ENCODE measurements around the gene OTOGL. TPM values are rescaled to one million over a fixed set of nuclear protein-coding genes. Genes with fewer than 3 reads are reported as not detected.

Gene OTOGL
- total RNA-seq, 5 donors from 2014 or later (not counting 1 experiment from before 2014, with no cell fraction given): not detected

GRCh38 chr12:80157645-80158044 is 58.3 kb downstream of the OTOGL start:
- ChIA-PET POLR2A (no interaction called here), CTCF (no interaction called here)
- Histone ChIP-seq H3K27me3 (replicated peaks in 1 of 2; ENCODE audit: control insufficient read depth in 2 of 2, extremely low read depth in 1 of 2, insufficient read depth in 2 of 2, low read length in 1 of 2) (no peaks in the 10 kb centered on the region), H3K9me3 (no peaks in the 10 kb centered on the region), H3K36me3 (ENCODE audit: control insufficient read depth in 2 of 2, extremely low read depth in 1 of 2, insufficient read depth in 1 of 2, low read length in 1 of 2) (no peaks in the 10 kb centered on the region), H3K4me1 (ENCODE audit: control insufficient read depth in 1 of 2, extremely low read depth in 1 of 2, insufficient read depth in 2 of 2, low read length in 2 of 2) (no peaks in the 10 kb centered on the region), H3K4me3 (ENCODE audit: control insufficient read depth in 1 of 2, extremely low read depth in 1 of 2, low read length in 1 of 2) (no peak overlapping the region), H3K27ac (ENCODE audit: low read length) (no peak overlapping the region)
- Mint-ChIP-seq H3K4me3 (no peak overlapping the region), H3K27me3 (peaks cover 5 to 14% of the 10 kb centered on the region in 2 donors), H3K4me1 (peaks cover 0 to 7% (median 0%) of the 10 kb centered on the region in 3 donors), H3K36me3 (no peaks in the 10 kb centered on the region), H3K27ac (no peak overlapping the region), H3K9me3 (no peaks in the 10 kb centered on the region)
- ATAC-seq (replicated peaks in 1 of 4) (no peak), DNase-seq (no peak)
- no CpG with 5 or more reads among the region's 2 CpGs for WGBS (ENCODE audit: insufficient coverage)

GRCh38 chr12:80161612-80162011 is 62.3 kb downstream of the OTOGL start:
- H3K4me3 ChIP-seq (ENCODE audit: control insufficient read depth in 1 of 2, extremely low read depth in 1 of 2, low read length in 1 of 2): no peak overlapping the region
- H3K27ac ChIP-seq (ENCODE audit: low read length): no peak overlapping the region
- Mint-ChIP-seq H3K27ac (no peak overlapping the region), H3K4me1 (no peaks in the 10 kb centered on the region), H3K4me3 (no peak overlapping the region), H3K36me3 (no peaks in the 10 kb centered on the region), H3K9me3 (peaks cover 0 to 3% (median 0%) of the 10 kb centered on the region in 3 donors), H3K27me3 (peaks cover 7 to 14% of the 10 kb centered on the region in 2 donors)
- H3K36me3 ChIP-seq (ENCODE audit: control insufficient read depth in 2 of 2, extremely low read depth in 1 of 2, insufficient read depth in 1 of 2, low read length in 1 of 2): no peaks in the 10 kb centered on the region
- no peak for ATAC-seq (replicated peaks in 1 of 4)
- WGBS (ENCODE audit: insufficient coverage): 100% methylated on average over 2 of the region's 4 CpGs
- DNase-seq: no peak
- ChIA-PET POLR2A (no interaction called here), CTCF (no interaction called here)
- no peaks in the 10 kb centered on the region for H3K27me3 ChIP-seq (replicated peaks in 1 of 2; ENCODE audit: control insufficient read depth in 2 of 2, extremely low read depth in 1 of 2, insufficient read depth in 2 of 2, low read length in 1 of 2)
- H3K9me3 ChIP-seq: no peaks in the 10 kb centered on the region
- no peaks in the 10 kb centered on the region for H3K4me1 ChIP-seq (ENCODE audit: control insufficient read depth in 1 of 2, extremely low read depth in 1 of 2, insufficient read depth in 2 of 2, low read length in 2 of 2)

GRCh38 chr12:80162177-80162576 is 62.8 kb downstream of the OTOGL start:
- ChIA-PET CTCF (no interaction called here), POLR2A (no interaction called here)
- no peak overlapping the region for H3K4me3 ChIP-seq (ENCODE audit: control insufficient read depth in 1 of 2, extremely low read depth in 1 of 2, low read length in 1 of 2)
- Mint-ChIP-seq H3K4me1 (no peaks in the 10 kb centered on the region), H3K9me3 (peaks cover 0 to 3% (median 0%) of the 10 kb centered on the region in 3 donors), H3K27ac (no peak overlapping the region), H3K36me3 (no peaks in the 10 kb centered on the region), H3K27me3 (peaks cover 7 to 14% of the 10 kb centered on the region in 2 donors), H3K4me3 (no peak overlapping the region)
- ATAC-seq (replicated peaks in 1 of 4) (no peak), DNase-seq (no peak)
- H3K4me1 ChIP-seq (ENCODE audit: control insufficient read depth in 1 of 2, extremely low read depth in 1 of 2, insufficient read depth in 2 of 2, low read length in 2 of 2): no peaks in the 10 kb centered on the region
- no peak overlapping the region for H3K27ac ChIP-seq (ENCODE audit: low read length)
- no peaks in the 10 kb centered on the region for H3K36me3 ChIP-seq (ENCODE audit: control insufficient read depth in 2 of 2, extremely low read depth in 1 of 2, insufficient read depth in 1 of 2, low read length in 1 of 2)
- WGBS (ENCODE audit: insufficient coverage): no CpG with 5 or more reads among the region's 2 CpGs
- no peaks in the 10 kb centered on the region for H3K27me3 ChIP-seq (replicated peaks in 1 of 2; ENCODE audit: control insufficient read depth in 2 of 2, extremely low read depth in 1 of 2, insufficient read depth in 2 of 2, low read length in 1 of 2)
- H3K9me3 ChIP-seq: no peaks in the 10 kb centered on the region

- ATAC-seq (replicated peaks in 1 of 4): no peak
- H3K9me3 Mint-ChIP-seq: peaks cover 0 to 3% (median 0%) of the 10 kb centered on the region in 3 donors
- Histone ChIP-seq H3K4me1 (ENCODE audit: control insufficient read depth in 1 of 2, extremely low read depth in 1 of 2, insufficient read depth in 2 of 2, low read length in 2 of 2) (no peaks in the 10 kb centered on the region), H3K27me3 (replicated peaks in 1 of 2; ENCODE audit: control insufficient read depth in 2 of 2, extremely low read depth in 1 of 2, insufficient read depth in 2 of 2, low read length in 1 of 2) (no peaks in the 10 kb centered on the region), H3K27ac (ENCODE audit: low read length) (no peak overlapping the region), H3K4me3 (ENCODE audit: control insufficient read depth in 1 of 2, extremely low read depth in 1 of 2, low read length in 1 of 2) (no peak overlapping the region), H3K36me3 (ENCODE audit: control insufficient read depth in 2 of 2, extremely low read depth in 1 of 2, insufficient read depth in 1 of 2, low read length in 1 of 2) (no peaks in the 10 kb centered on the region), H3K9me3 (no peaks in the 10 kb centered on the region)
- peaks cover 2 to 14% of the 10 kb centered on the region in 2 donors for H3K27me3 Mint-ChIP-seq
- H3K27ac Mint-ChIP-seq: no peak overlapping the region
- ChIA-PET CTCF (no interaction called here), POLR2A (no interaction called here)
- no peak for DNase-seq
- H3K36me3 Mint-ChIP-seq: no peaks in the 10 kb centered on the region
- H3K4me3 Mint-ChIP-seq: no peak overlapping the region
- peaks cover 0 to 2% (median 2%) of the 10 kb centered on the region in 3 donors for H3K4me1 Mint-ChIP-seq
Measured at GRCh38 chr12:80165746-80166145, 66.4 kb downstream of the OTOGL start.

- Mint-ChIP-seq H3K4me3 (no peak overlapping the region), H3K36me3 (no peaks in the 10 kb centered on the region), H3K27ac (no peak overlapping the region), H3K4me1 (peaks cover 0 to 2% (median 2%) of the 10 kb centered on the region in 3 donors), H3K9me3 (peaks cover 0 to 3% (median 0%) of the 10 kb centered on the region in 3 donors), H3K27me3 (peaks cover 2 to 14% of the 10 kb centered on the region in 2 donors)
- Histone ChIP-seq H3K36me3 (ENCODE audit: control insufficient read depth in 2 of 2, extremely low read depth in 1 of 2, insufficient read depth in 1 of 2, low read length in 1 of 2) (no peaks in the 10 kb centered on the region), H3K4me3 (ENCODE audit: control insufficient read depth in 1 of 2, extremely low read depth in 1 of 2, low read length in 1 of 2) (no peak overlapping the region), H3K4me1 (ENCODE audit: control insufficient read depth in 1 of 2, extremely low read depth in 1 of 2, insufficient read depth in 2 of 2, low read length in 2 of 2) (no peaks in the 10 kb centered on the region), H3K27me3 (replicated peaks in 1 of 2; ENCODE audit: control insufficient read depth in 2 of 2, extremely low read depth in 1 of 2, insufficient read depth in 2 of 2, low read length in 1 of 2) (no peaks in the 10 kb centered on the region), H3K9me3 (no peaks in the 10 kb centered on the region), H3K27ac (ENCODE audit: low read length) (no peak overlapping the region)
- POLR2A ChIA-PET: no interaction called here
- DNase-seq (no peak), ATAC-seq (replicated peaks in 1 of 4) (no peak)
- WGBS (ENCODE audit: insufficient coverage): no CpG with 5 or more reads among the region's 2 CpGs
- CTCF ChIA-PET: no interaction called here
Measured at GRCh38 chr12:80166751-80167150, 67.4 kb downstream of the OTOGL start.

- Histone ChIP-seq H3K9me3 (no peaks in the 10 kb centered on the region), H3K36me3 (ENCODE audit: control insufficient read depth in 2 of 2, extremely low read depth in 1 of 2, insufficient read depth in 1 of 2, low read length in 1 of 2) (no peaks in the 10 kb centered on the region), H3K27me3 (replicated peaks in 1 of 2; ENCODE audit: control insufficient read depth in 2 of 2, extremely low read depth in 1 of 2, insufficient read depth in 2 of 2, low read length in 1 of 2) (no peaks in the 10 kb centered on the region), H3K27ac (ENCODE audit: low read length) (no peak overlapping the region), H3K4me3 (ENCODE audit: control insufficient read depth in 1 of 2, extremely low read depth in 1 of 2, low read length in 1 of 2) (no peak overlapping the region), H3K4me1 (ENCODE audit: control insufficient read depth in 1 of 2, extremely low read depth in 1 of 2, insufficient read depth in 2 of 2, low read length in 2 of 2) (no peaks in the 10 kb centered on the region)
- H3K27me3 Mint-ChIP-seq: peaks cover 9 to 19% of the 10 kb centered on the region in 2 donors
- ATAC-seq (replicated peaks in 1 of 4): no peak
- CTCF ChIA-PET: no interaction called here
- POLR2A ChIA-PET: no interaction called here
- no peak overlapping the region for H3K4me3 Mint-ChIP-seq
- H3K27ac Mint-ChIP-seq: no peak overlapping the region
- peaks cover 0 to 3% (median 0%) of the 10 kb centered on the region in 3 donors for H3K9me3 Mint-ChIP-seq
- H3K36me3 Mint-ChIP-seq: no peaks in the 10 kb centered on the region
- H3K4me1 Mint-ChIP-seq: peaks cover 0 to 2% (median 2%) of the 10 kb centered on the region in 3 donors
- no peak for DNase-seq
Measured at GRCh38 chr12:80168936-80169335, 69.6 kb downstream of the OTOGL start.

GRCh38 chr12:80170915-80171314 is 71.6 kb downstream of the OTOGL start:
- ChIA-PET POLR2A (no interaction called here), CTCF (no interaction called here)
- Mint-ChIP-seq H3K27me3 (peaks cover 9 to 19% of the 10 kb centered on the region in 2 donors), H3K36me3 (no peaks in the 10 kb centered on the region), H3K9me3 (peaks cover 0 to 3% (median 0%) of the 10 kb centered on the region in 3 donors), H3K4me3 (no peak overlapping the region), H3K27ac (no peak overlapping the region), H3K4me1 (peaks cover 0 to 2% (median 2%) of the 10 kb centered on the region in 3 donors)
- no peak overlapping the region for H3K4me3 ChIP-seq (ENCODE audit: control insufficient read depth in 1 of 2, extremely low read depth in 1 of 2, low read length in 1 of 2)
- ATAC-seq (replicated peaks in 1 of 4): no peak
- 57% methylated on average over 2 of the region's 2 CpGs for WGBS (ENCODE audit: insufficient coverage)
- H3K9me3 ChIP-seq: no peaks in the 10 kb centered on the region
- no peaks in the 10 kb centered on the region for H3K4me1 ChIP-seq (ENCODE audit: control insufficient read depth in 1 of 2, extremely low read depth in 1 of 2, insufficient read depth in 2 of 2, low read length in 2 of 2)
- no peak for DNase-seq
- no peaks in the 10 kb centered on the region for H3K27me3 ChIP-seq (replicated peaks in 1 of 2; ENCODE audit: control insufficient read depth in 2 of 2, extremely low read depth in 1 of 2, insufficient read depth in 2 of 2, low read length in 1 of 2)
- H3K36me3 ChIP-seq (ENCODE audit: control insufficient read depth in 2 of 2, extremely low read depth in 1 of 2, insufficient read depth in 1 of 2, low read length in 1 of 2): no peaks in the 10 kb centered on the region
- no peak overlapping the region for H3K27ac ChIP-seq (ENCODE audit: low read length)

All from T-cell (primary cell).